ENCODE results near the gene UNKL.

DNA sequence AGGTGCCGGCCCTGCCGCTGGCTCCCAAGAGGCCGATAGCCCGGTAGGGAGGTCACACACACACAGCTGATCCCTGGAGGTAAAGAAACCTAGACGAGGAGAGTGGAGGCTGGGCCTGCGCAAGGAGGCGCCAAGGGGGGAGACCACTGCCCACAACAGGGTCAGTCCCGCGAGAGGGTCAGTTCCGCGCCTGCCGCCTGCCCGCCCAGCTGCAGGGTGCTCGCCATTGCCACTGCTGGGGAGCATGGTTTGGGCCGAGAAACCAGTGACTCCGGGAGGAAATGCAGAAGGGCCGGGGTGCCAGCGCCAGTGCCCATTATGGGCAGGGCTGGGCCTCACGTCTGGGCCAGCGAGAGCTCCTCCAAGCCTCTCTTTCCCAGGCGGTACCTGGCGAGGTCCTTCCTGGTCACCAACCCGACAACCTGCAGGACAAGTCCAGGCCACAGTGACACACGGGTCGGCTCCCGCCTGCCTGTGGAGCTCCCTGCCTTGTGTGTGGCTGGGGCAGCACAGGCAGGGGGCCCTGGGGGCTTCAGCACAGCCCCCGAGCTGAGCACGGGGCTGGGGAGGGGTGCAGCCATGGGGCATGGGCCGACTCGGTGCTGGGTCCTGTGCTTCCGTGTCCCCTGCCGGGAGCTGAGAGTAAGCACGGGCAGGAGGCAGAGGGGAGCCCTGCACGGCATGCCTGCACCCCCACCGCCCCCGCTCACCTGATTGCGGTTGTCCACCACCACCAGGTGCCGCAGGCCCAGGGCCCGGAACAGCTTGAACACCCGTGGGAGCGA lies 32.0 kb upstream of the UNKL start:
- no peak for TF ChIP-seq RAD21 (IDR thresholded peaks at IDR 0.05 in 1 of 2, conservative IDR thresholded peaks at IDR 0.05 in 1 of 2; ENCODE audit: low read depth in 2 of 2, low read length in 2 of 2)
- no peak for TF ChIP-seq YY1 (IDR thresholded peaks at IDR 0.05; ENCODE audit: low read depth, low read length)
- TF ChIP-seq POLR2AphosphoS5 (IDR thresholded peaks at IDR 0.05; ENCODE audit: low read depth, low read length), result no peak
- TF ChIP-seq, protein P1, sequence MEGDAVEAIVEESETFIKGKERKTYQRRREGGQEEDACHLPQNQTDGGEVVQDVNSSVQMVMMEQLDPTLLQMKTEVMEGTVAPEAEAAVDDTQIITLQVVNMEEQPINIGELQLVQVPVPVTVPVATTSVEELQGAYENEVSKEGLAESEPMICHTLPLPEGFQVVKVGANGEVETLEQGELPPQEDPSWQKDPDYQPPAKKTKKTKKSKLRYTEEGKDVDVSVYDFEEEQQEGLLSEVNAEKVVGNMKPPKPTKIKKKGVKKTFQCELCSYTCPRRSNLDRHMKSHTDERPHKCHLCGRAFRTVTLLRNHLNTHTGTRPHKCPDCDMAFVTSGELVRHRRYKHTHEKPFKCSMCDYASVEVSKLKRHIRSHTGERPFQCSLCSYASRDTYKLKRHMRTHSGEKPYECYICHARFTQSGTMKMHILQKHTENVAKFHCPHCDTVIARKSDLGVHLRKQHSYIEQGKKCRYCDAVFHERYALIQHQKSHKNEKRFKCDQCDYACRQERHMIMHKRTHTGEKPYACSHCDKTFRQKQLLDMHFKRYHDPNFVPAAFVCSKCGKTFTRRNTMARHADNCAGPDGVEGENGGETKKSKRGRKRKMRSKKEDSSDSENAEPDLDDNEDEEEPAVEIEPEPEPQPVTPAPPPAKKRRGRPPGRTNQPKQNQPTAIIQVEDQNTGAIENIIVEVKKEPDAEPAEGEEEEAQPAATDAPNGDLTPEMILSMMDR (IDR thresholded peaks at IDR 0.05; ENCODE audit: control extremely low read depth in 1 of 3, insufficient read depth in 1 of 3, low read depth in 1 of 3, low read length in 3 of 3), result no peak
